Measurements from ENCODE around the gene PRKCQ. TPM values are rescaled to one million over a fixed set of nuclear protein-coding genes. Genes with fewer than 3 reads are reported as not detected.
A peak's percentile ranks its signal among the peaks of the same experiment; 100 is the strongest.

Gene PRKCQ
- total RNA-seq, 1 donor from 2014 or later = 2.3 TPM

DNA sequence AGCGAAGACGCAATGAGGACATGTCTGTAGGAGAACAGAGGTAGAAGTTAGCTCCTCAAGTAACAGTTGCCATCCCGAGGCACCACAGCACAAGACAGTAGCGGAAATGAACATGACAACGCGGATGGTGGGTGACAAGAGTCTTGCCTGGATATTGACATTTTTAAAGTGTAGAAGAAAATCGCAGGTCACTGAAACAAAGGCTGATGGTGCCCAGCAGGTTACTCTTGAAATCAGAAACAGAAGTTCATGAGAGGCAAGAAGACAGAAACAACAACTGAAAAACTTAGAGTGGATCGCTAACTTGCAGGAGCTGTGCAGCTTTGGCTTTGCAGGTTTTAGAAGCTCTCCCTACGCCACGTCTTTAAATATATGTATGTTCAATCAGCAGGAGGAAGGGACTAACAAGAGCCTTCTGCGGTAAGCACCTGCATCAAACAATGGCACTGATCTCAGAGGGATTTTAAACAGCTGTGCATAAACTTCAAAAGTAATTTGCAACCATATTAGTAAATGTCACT lies 1.8 kb downstream of the PRKCQ start:
- Mint-ChIP-seq H3K36me3 (peaks cover 1% of the 10 kb centered on the region), H3K27me3 (ENCODE audit: low read depth) (peaks cover 44% of the 10 kb centered on the region), H3K9me3 (peaks cover 3% of the 10 kb centered on the region), H3K27ac (no peak overlapping the region), H3K4me3 (peak overlapping the region; percentile 20), H3K4me1 (peaks cover 14% of the 10 kb centered on the region)
- no peak for DNase-seq (ENCODE audit: low spot score in 2 of 2, unreplicated experiment in 2 of 2)
- TF ChIP-seq, protein P1, sequence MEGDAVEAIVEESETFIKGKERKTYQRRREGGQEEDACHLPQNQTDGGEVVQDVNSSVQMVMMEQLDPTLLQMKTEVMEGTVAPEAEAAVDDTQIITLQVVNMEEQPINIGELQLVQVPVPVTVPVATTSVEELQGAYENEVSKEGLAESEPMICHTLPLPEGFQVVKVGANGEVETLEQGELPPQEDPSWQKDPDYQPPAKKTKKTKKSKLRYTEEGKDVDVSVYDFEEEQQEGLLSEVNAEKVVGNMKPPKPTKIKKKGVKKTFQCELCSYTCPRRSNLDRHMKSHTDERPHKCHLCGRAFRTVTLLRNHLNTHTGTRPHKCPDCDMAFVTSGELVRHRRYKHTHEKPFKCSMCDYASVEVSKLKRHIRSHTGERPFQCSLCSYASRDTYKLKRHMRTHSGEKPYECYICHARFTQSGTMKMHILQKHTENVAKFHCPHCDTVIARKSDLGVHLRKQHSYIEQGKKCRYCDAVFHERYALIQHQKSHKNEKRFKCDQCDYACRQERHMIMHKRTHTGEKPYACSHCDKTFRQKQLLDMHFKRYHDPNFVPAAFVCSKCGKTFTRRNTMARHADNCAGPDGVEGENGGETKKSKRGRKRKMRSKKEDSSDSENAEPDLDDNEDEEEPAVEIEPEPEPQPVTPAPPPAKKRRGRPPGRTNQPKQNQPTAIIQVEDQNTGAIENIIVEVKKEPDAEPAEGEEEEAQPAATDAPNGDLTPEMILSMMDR (IDR thresholded peaks at IDR 0.05; ENCODE audit: unreplicated experiment) = no peak

DNA sequence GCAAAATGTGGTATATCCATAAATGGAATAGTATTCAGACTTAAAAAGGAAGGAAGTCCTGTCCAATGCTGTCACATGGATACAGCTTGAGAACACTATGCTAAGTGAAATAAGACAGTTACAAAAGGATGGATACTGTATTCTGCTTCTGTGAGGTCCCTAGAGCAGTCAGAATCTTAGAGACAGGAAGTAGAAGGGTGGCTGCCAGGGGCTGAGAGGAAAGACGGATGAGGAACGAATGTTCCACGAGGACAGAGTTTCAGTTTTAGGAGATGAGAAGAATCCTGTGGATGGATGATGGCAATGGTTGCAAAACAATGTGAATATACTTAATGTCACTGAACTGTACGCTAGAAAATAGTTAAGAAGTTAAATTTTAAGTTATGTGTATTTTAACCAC lies 3.8 kb downstream of the PRKCQ start:
- Mint-ChIP-seq H3K4me3 (no peak overlapping the region), H3K36me3 (no peaks in the 10 kb centered on the region), H3K27me3 (ENCODE audit: low read depth) (peaks cover 41% of the 10 kb centered on the region), H3K27ac (no peak overlapping the region), H3K4me1 (peaks cover 14% of the 10 kb centered on the region), H3K9me3 (peaks cover 3% of the 10 kb centered on the region)
- DNase-seq (ENCODE audit: low spot score in 2 of 2, unreplicated experiment in 2 of 2) = no peak
- TF ChIP-seq, protein P1 (IDR thresholded peaks at IDR 0.05; ENCODE audit: unreplicated experiment) = no peak

DNA sequence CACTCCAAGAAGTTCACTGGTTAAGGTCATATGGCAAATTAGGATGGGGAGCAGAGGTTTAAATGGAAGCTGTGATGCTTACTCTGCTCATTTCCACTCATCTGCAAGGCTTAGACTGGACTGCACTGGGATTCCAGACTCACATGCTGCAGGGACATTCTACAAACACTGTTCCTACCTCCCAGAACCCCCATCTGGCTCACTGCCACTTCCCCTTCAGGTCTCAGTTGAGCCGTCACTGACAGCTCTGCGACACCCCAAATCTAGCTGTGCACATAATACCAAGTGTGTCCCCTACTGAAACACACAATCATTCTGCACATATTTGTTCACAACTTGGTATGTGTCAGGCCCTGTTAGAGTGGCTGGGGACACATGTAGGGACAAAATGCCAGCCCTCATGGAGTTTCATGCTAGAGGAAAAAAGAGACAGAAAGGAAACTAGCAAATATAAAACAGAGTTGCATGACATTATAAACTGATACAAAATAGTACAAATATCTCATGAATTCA lies 5.4 kb downstream of the PRKCQ start:
- TF ChIP-seq, protein P1 (IDR thresholded peaks at IDR 0.05; ENCODE audit: unreplicated experiment) = no peak
- H3K4me1 Mint-ChIP-seq = peaks cover 7% of the 10 kb centered on the region
- no peak overlapping the region for H3K4me3 Mint-ChIP-seq
- H3K27me3 Mint-ChIP-seq (ENCODE audit: low read depth) = peaks cover 43% of the 10 kb centered on the region
- no peak for DNase-seq (ENCODE audit: low spot score in 2 of 2, unreplicated experiment in 2 of 2)
- H3K27ac Mint-ChIP-seq = no peak overlapping the region
- peaks cover 3% of the 10 kb centered on the region for H3K9me3 Mint-ChIP-seq
- H3K36me3 Mint-ChIP-seq = no peaks in the 10 kb centered on the region

DNA sequence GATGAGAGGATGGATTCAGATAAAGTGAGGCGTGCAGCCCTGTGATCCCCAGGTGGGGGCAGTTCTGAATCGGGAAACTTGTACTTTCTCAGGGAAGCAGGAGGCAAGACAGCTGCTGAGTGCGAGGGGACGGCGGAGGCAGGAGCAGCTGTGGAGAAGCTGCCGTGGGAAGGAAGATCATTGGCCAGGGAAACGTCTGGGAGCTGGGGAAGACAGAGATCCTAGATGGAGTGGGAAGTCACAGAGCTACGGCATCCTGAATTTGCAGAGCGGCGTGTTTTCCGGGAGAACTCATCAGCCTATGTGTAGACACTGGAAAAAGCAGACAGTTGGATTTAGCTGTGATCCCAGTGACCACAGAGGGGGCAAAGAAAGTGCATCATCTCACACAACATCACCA lies 9.2 kb downstream of the PRKCQ start:
- Mint-ChIP-seq H3K4me1 (no peaks in the 10 kb centered on the region), H3K36me3 (no peaks in the 10 kb centered on the region), H3K9me3 (no peaks in the 10 kb centered on the region), H3K27me3 (ENCODE audit: low read depth) (peaks cover 10% of the 10 kb centered on the region), H3K27ac (no peak overlapping the region), H3K4me3 (no peak overlapping the region)
- DNase-seq (ENCODE audit: low spot score in 2 of 2, unreplicated experiment in 2 of 2) = no peak
- TF ChIP-seq, protein P1 (IDR thresholded peaks at IDR 0.05; ENCODE audit: unreplicated experiment) = no peak

DNA sequence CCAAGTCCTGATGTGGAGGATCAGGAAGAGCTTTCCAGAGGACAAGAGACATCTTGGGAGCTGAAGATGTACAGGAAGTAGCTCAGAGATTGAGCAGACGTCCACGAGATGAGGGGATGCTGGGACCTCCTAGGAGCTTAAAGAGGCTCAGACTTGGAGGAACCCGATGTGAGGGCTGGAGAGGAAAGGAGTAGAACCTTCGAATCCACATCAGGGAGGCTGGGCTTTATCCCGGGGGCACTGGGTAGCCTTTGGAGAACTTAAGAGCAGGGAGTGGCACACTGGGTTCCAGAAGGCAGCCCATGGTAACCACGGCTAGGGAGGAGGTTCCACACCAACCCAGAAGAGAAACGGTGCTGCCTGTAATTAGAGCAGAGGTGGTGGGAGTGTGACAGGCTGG lies 10.8 kb downstream of the PRKCQ start:
- TF ChIP-seq, protein P1 (IDR thresholded peaks at IDR 0.05; ENCODE audit: unreplicated experiment) = no peak
- no peaks in the 10 kb centered on the region for H3K36me3 Mint-ChIP-seq
- H3K4me1 Mint-ChIP-seq = no peaks in the 10 kb centered on the region
- no peak overlapping the region for H3K4me3 Mint-ChIP-seq
- H3K9me3 Mint-ChIP-seq = no peaks in the 10 kb centered on the region
- DNase-seq (ENCODE audit: low spot score in 2 of 2, unreplicated experiment in 2 of 2) = no peak
- H3K27me3 Mint-ChIP-seq (ENCODE audit: low read depth) = peaks cover 9% of the 10 kb centered on the region
- no peak overlapping the region for H3K27ac Mint-ChIP-seq

DNA sequence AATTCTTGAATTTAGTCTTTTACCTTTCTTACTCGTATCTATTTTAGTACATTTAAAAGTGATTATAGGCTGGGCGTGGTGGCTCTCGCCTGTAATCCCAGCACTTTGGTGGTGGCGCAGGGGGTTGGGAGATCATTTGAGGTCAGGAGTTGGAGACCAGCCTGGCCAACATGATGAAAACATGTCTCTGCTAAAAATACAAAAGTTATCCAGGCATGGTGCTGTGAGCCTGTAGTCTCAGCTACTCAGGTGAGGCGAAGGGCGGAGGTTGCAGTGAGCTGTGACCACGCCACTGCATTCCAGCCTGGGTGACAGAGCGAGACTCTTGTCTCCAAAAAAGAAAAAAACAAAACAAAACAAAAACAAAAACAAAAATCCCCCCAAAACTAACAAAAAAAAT lies 12.2 kb downstream of the PRKCQ start:
- DNase-seq (ENCODE audit: low spot score in 2 of 2, unreplicated experiment in 2 of 2) = no peak
- no peaks in the 10 kb centered on the region for H3K4me1 Mint-ChIP-seq

More for the DNA sequence above, 12.2 kb downstream of the PRKCQ start:
- H3K36me3 Mint-ChIP-seq = no peaks in the 10 kb centered on the region
- TF ChIP-seq, protein P1 (IDR thresholded peaks at IDR 0.05; ENCODE audit: unreplicated experiment) = no peak
- no peaks in the 10 kb centered on the region for H3K9me3 Mint-ChIP-seq
- H3K27me3 Mint-ChIP-seq (ENCODE audit: low read depth) = peaks cover 7% of the 10 kb centered on the region
- H3K4me3 Mint-ChIP-seq = no peak overlapping the region
- H3K27ac Mint-ChIP-seq = no peak overlapping the region
